GM18511 (cell line): ENCODE results near the gene RPL7L1.
A peak's percentile ranks its signal among the peaks of the same experiment; 100 is the strongest.

Experiments
- ATAC-seq: cut with Tn5 transposase; IDR thresholded peaks from one replicate; pipeline ENCODE4 v1.9.1; 2021; ENCODE audit warnings: mild to moderate bottlenecking, moderate library complexity; ENCODE audit not compliant: unreplicated experiment

The RPL7L1 gene

DNA sequence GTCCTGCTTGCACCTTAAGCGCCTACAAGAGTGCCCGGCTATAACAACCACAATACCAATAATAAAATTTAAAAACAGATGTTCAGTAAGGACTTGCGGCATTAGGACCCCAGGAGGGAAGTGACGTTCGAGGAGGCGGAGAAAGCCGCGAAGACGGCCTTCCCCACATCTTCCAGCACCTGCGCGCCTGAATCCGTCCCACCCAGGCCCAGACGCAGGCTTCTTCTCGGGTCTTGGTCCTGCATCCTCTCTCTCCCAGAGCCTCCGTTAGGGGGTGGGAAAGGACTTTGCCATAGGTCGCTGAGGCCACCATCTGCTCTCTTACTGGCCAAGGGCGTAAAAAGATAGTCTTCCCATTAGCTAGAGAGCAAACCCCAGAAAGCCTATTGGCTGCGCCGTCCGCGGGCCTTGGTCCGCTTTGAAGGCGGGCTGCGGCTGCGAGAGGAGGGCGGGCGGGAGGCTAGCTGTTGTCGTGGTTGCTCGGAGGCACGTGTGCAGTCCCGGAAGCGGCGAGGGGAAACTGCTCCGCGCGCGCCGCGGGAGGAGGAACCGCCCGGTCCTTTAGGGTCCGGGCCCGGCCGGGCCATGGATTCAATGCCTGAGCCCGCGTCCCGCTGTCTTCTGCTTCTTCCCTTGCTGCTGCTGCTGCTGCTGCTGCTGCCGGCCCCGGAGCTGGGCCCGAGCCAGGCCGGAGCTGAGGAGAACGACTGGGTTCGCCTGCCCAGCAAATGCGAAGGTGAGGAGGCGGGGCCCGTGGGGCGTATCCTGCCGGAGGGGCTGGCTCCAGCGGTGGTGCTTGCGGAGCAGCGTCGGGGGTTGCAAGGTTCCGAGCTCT lies 49.8 kb downstream of the RPL7L1 start, which contains the start of gene CNPY3:
Gene CNPY3 (plus strand): TSS at position 495 of the 835 bp plus-strand sequence. CDS start 91 bp downstream, at position 586.
- ATAC-seq: peak; percentile 80

DNA sequence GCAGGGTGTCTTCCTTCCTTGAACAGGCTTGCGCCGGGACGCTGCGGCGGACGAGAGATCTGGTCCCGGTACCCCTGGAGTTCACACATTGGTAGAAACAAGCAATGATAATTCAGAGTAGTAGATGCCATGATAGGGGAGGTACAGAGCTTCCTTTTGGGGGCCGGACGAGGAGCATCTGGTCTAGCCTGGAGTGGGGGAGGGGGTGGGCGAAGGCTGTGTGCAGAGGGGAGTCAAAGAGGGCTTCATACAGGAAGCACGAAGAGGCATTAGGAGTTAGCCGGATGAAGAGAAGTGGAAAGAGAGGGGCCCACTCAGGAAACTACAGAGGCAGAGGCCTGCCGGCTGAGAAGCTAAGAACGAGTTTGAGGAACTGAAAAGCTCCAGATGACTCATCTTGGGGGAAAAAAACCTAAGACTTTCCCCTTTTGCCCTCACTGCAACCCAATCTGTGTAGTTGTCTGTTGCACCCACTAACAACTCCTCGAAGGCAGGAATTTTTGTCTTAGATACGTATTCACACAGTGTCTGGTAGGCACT lies 50.5 kb downstream of the RPL7L1 start:
- ATAC-seq: peak; percentile 56

DNA sequence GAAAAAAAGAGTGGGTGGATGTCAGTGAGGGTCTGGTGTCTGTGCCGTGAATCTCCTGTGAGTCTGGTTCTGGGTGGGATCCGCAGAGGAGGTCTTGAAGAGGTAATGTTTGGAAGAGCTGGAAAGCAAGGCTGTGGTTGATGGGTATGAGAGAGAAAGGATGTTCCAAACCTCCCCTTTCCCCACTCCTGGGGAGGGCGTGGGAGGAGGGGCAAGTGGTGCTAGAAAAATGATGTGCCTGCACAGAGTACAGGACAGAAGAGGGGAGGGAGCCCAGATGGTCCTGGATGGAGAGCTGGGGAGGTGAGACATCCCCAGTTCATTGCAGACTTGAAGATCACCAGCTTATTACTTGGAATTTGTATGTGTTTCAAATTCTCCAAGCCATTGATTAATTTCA lies 53.0 kb downstream of the RPL7L1 start:
- no peak for ATAC-seq

DNA sequence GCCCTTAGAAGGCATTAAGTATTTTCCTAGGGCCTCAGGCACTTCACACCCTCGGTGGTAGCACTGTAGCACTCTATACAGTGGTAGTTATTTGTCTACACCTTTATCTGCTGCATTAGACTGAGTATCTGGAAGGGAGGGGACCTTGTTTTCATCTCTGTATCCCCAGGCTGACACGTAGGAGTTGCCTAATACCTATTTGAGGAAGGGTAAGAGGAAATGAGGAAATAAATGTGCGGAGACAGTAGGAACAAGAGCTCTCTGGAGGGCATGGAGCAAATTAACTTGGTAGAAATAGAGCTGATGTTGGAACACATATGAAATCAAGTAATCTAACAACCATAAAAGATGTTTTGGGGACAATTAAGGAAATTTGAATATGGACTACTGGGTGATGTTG lies 53.8 kb downstream of the RPL7L1 start:
- no peak for ATAC-seq

DNA sequence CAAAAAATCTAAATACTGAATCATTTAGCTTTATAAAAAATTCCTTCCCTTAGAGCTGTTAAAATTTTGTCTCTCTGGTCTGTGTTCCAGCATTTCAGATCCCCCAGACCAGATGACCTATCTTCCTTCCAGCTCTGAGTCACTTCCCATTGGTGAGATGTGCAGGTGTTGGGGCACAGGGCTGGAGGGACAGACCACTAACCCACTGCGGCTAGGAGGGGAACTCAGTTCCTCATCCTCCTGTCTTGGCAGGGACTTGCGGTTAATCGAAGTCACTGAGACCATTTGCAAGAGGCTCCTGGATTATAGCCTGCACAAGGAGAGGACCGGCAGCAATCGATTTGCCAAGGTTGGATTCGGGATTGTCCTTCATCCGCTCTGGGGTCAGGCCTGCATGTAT lies 55.9 kb downstream of the RPL7L1 start:
- no peak for ATAC-seq

DNA sequence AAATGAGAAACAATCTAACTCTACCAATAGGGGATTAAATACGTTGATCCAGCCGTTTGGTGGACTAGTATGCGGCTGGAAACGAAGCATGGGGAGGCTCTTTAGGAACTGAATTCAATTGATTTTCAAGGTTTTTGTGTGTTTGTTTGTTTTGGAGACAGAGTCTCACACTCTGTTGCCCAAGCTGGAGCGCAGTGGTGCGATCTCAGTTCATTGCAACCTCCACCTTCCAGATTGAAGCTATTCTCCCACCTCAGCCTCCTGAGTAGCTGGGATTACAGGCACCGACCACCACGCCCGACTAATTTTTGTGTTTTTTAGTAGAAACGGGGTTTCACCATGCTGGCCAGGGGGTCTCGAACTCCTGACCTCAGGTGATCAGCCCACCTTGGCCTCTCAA lies 57.0 kb downstream of the RPL7L1 start:
- ATAC-seq: no peak

DNA sequence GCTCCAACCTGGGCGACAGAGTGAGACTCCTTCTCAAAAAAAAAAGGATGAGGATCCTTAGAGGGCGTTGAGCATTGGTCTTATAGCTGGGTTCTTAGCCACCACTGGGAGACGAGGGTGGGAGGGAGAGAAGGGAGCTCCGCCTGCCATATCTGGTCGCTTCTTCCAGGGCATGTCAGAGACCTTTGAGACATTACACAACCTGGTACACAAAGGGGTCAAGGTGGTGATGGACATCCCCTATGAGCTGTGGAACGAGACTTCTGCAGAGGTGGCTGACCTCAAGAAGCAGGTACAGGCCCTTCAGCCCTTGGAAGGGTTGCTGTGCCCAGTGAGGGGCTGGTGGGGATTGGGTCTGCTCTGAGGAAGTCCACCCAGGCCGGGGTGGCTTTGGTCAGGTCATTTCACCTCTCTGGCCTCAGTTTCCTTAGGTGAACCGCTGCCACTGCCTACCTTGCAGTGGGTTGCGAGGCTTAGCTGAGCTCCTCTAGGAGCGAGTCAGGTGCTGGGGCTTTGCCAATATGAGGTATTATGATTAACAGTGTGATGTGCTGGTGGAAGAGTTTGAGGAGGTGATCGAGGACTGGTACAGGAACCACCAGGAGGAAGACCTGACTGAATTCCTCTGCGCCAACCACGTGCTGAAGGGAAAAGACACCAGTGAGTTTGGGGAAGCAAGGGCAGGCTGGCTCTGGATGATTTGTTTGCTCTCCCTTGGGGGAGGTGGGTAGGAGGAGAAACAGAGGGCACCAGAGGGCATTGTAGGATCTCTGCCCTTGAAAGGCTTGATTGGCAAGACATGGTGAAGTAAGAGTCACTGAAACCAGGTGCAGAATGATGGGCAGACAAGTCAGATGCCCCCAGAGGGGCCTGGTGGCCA lies 58.4 kb downstream of the RPL7L1 start:
- ATAC-seq: no peak

DNA sequence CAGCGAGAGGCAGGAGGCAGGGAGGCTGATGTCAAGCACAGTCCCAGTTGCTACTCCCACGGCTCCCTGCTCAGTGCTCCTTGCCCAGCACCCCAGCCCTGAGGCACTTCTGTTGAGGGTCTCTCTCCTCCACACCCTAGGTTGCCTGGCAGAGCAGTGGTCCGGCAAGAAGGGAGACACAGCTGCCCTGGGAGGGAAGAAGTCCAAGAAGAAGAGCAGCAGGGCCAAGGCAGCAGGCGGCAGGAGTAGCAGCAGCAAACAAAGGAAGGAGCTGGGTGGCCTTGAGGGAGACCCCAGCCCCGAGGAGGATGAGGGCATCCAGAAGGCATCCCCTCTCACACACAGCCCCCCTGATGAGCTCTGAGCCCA lies 59.0 kb downstream of the RPL7L1 start:
- no peak for ATAC-seq

DNA sequence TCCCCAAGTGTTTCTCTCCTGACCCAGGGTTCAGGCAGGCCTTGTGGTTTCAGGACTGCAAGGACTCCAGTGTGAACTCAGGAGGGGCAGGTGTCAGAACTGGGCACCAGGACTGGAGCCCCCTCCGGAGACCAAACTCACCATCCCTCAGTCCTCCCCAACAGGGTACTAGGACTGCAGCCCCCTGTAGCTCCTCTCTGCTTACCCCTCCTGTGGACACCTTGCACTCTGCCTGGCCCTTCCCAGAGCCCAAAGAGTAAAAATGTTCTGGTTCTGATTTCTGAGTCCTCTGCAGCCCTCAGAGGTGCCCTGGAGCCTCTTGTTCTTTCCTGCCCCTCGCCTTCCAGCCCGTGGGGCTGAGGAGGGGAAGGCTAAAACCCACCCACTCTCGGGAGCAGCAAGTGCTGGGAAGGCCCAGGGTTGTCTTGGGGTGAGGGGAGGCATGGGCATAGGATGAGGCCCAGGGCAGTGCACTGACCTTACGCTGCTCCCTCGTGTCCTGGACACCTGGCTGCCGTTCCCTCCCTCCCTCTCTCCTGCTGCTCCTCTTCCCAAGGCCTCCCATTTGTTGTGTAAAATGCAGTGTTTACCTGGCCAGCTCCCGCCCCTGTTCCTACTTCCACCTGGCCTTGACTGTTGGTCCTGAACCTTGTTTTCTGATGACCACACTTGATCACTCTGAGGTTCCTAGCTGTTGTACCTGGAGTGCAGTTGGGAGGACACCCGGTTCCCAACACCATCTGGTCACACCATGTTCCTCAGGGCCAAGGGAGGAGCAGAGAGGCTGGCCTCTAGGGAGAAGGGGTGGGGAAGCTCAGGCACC lies 59.8 kb downstream of the RPL7L1 start:
- no peak for ATAC-seq
